ENCODE results near the gene PLEKHM3.

DNA sequence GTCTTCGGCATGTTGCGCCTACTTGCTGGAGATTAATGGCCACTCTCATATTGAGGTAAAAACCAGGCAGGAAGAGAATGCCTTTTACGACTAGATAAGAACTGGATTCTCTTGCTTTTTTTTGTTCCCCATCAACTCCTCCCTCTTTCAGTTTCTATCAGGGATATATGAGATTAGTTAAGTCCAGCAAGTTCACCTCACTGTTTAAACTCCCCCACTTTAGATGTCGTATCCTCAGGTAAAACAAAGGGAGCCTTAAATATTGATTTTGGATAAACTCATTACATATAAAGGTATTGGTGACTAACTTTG lies 98.4 kb downstream of the PLEKHM3 start:
- TF ChIP-seq FOXA1 (IDR thresholded peaks at IDR 0.05): no peak
- TF ChIP-seq FOXK2 (IDR thresholded peaks at IDR 0.05): no peak
- TF ChIP-seq ELF4 (IDR thresholded peaks at IDR 0.05): no peak
- TF ChIP-seq ARNT (IDR thresholded peaks at IDR 0.05): no peak
- TF ChIP-seq NFRKB (IDR thresholded peaks at IDR 0.05): no peak
- no peak for TF ChIP-seq ZNF384 (IDR thresholded peaks at IDR 0.05)
- no peak for TF ChIP-seq BHLHE40 (IDR thresholded peaks at IDR 0.05; ENCODE audit: borderline replicate concordance)
- TF ChIP-seq, protein P1, sequence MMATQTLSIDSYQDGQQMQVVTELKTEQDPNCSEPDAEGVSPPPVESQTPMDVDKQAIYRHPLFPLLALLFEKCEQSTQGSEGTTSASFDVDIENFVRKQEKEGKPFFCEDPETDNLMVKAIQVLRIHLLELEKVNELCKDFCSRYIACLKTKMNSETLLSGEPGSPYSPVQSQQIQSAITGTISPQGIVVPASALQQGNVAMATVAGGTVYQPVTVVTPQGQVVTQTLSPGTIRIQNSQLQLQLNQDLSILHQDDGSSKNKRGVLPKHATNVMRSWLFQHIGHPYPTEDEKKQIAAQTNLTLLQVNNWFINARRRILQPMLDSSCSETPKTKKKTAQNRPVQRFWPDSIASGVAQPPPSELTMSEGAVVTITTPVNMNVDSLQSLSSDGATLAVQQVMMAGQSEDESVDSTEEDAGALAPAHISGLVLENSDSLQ (IDR thresholded peaks at IDR 0.05): no peak
- no peak for TF ChIP-seq L3MBTL2 (conservative IDR thresholded peaks at IDR 0.05)
- TF ChIP-seq CTBP1 (IDR thresholded peaks at IDR 0.05; ENCODE audit: borderline replicate concordance): no peak
- TF ChIP-seq FOXM1 (IDR thresholded peaks at IDR 0.05; ENCODE audit: borderline replicate concordance): no peak
- no peak for TF ChIP-seq SUZ12 (IDR thresholded peaks at IDR 0.05)
- TF ChIP-seq SP1 (IDR thresholded peaks at IDR 0.05): no peak

Measured in HEK293T (cell line).